Lower lobe of right lung (tissue), 2 donors: ENCODE data around the gene CTSD. TPM values are rescaled to one million over a fixed set of nuclear protein-coding genes. Genes with fewer than 3 reads are reported as not detected.

Experiments used
- ATAC-seq, 2 donors: fragments of 200-7000 bp; cut with Tn5 transposase; one replicate each; pipeline ENCODE4 v1.9.1; 2020 to 2022; ENCODE audit warnings: mild to moderate bottlenecking in 2 of 2, moderate library complexity in 2 of 2
- DNase-seq: peaks from one replicate; pipeline ENCODE4 v3.0.0-alpha.2; 2020
- H3K27ac ChIP-seq: fragments of 200-600 bp; one replicate; pipeline ENCODE4 v1.8.0; 2022
- H3K27me3 ChIP-seq: fragments of 200-600 bp; one replicate; pipeline ENCODE4 v1.8.0; 2022; ENCODE audit warnings: low read depth
- H3K36me3 ChIP-seq: fragments of 200-600 bp; one replicate; pipeline ENCODE4 v1.8.0; 2022; ENCODE audit warnings: mild to moderate bottlenecking
- H3K4me1 ChIP-seq: fragments of 200-600 bp; one replicate; pipeline ENCODE4 v1.8.0; 2022
- H3K4me3 ChIP-seq: fragments of 200-600 bp; one replicate; pipeline ENCODE4 v1.8.0; 2022; ENCODE audit warnings: mild to moderate bottlenecking
- H3K9me3 ChIP-seq: fragments of 200-600 bp; one replicate; pipeline ENCODE4 v1.8.0; 2022
- intact Hi-C: fragments of 100-400 bp; cut with DNase I; formaldehyde crosslinking; loops from one replicate; pipeline ENCODE4 v1.11.0; 2022
- total RNA-seq: library from RNA; stranded (reverse); fragmentation: NEBNext Ultra II Directional; extraction: Animal tissue kit (Norgen Biotek cat#: 25700); gene quantifications from one replicate; pipeline ENCODE4 v1.2.1, GENCODE V29; 2021
- TF ChIP-seq, protein P1 (sequence below): fragments of 200-600 bp; IDR thresholded peaks from one replicate; pipeline ENCODE4 v1.8.0; 2022; ENCODE audit warnings: antibody characterized with exemption, mild to moderate bottlenecking
- donor health status: DM: no; HTN: yes; CAD: no; lungs with severe emphysema.

CTSD gene
- total RNA-seq, 1 donor from 2014 or later = 2,919 TPM

DNA sequence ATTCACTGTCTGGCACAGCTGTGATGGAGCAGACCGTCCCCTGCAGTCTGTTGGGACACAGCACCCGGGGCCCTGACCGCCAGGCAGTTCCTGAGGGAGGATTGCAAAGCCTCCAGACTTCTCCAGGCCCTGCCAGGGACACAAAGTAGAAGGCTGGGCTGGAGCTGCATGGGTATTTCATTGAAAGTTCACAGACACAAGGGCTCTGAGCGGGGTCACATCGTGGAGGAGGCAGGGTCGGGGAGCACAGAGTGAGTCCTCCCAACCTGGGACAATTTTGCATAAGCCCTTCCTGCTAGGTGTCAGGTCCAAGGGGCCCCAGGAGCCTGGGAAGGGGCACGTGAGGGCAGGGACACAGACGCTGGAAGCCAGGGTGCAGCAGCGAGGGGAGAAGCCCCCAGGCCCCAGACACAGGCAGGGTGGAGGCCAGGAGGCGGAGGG, 29.1 kb downstream of the CTSD start:
- peak in 1 of 2 donors; percentile 11 for ATAC-seq
- TF ChIP-seq, protein P1, sequence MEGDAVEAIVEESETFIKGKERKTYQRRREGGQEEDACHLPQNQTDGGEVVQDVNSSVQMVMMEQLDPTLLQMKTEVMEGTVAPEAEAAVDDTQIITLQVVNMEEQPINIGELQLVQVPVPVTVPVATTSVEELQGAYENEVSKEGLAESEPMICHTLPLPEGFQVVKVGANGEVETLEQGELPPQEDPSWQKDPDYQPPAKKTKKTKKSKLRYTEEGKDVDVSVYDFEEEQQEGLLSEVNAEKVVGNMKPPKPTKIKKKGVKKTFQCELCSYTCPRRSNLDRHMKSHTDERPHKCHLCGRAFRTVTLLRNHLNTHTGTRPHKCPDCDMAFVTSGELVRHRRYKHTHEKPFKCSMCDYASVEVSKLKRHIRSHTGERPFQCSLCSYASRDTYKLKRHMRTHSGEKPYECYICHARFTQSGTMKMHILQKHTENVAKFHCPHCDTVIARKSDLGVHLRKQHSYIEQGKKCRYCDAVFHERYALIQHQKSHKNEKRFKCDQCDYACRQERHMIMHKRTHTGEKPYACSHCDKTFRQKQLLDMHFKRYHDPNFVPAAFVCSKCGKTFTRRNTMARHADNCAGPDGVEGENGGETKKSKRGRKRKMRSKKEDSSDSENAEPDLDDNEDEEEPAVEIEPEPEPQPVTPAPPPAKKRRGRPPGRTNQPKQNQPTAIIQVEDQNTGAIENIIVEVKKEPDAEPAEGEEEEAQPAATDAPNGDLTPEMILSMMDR = no peak
- Histone ChIP-seq H3K27ac (no peak overlapping the region), H3K4me3 (no peak overlapping the region), H3K9me3 (peaks cover 10% of the 10 kb centered on the region), H3K27me3 (peaks cover 43% of the 10 kb centered on the region), H3K36me3 (no peaks in the 10 kb centered on the region), H3K4me1 (no peaks in the 10 kb centered on the region)
- DNase-seq = no peak
- intact Hi-C loops = no loop called here

DNA sequence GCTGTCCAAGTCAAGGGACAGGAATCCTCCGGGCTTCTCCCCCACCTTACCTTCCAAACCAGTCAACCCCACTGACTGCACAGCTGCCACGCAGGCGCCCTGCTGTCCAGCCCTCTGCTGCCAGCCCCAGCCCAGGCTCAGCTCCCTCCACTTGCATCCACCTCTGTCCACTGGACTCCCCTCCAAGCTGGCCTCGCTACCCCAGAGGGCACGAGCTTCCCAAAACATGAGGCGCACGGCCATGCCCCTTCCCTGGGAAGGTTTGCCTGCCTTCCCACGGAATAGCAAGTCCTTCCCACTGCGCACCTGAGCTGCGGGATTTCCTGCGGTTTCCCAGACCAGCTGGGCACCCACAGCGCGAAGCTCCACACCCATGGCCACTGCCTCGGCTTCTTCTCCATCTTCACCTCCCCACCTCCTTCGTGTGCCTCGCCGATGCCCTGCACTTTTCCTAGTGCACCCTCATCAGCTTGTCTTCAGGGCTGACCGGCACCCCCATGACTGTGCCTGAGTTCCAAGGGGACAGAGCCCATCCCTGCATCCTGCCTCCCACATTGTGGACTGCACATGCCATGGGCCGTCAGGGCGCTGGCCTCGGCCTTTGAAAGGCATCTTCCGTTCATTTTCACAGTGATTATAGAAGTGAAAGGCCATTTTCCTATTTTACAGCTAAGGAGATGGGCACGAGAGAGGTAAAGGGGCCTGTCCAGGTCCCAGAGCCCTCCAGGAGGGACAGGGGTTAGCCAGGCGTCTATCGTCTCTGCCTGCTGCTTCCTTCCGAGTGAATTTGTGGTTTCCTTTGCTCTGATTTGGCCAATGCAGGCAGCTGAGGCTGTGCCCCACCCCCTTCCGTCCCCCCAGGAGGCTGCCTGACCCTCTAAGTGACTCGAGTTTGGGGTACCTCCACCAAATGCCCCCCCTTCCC, 29.7 kb downstream of the CTSD start:
- Histone ChIP-seq H3K4me3 (no peak overlapping the region), H3K36me3 (no peaks in the 10 kb centered on the region), H3K27ac (no peak overlapping the region), H3K9me3 (peaks cover 10% of the 10 kb centered on the region), H3K4me1 (no peaks in the 10 kb centered on the region), H3K27me3 (peaks cover 48% of the 10 kb centered on the region)
- TF ChIP-seq, protein P1 = no peak
- intact Hi-C loops = no loop called here
- no peak for DNase-seq
- no peak for ATAC-seq

DNA sequence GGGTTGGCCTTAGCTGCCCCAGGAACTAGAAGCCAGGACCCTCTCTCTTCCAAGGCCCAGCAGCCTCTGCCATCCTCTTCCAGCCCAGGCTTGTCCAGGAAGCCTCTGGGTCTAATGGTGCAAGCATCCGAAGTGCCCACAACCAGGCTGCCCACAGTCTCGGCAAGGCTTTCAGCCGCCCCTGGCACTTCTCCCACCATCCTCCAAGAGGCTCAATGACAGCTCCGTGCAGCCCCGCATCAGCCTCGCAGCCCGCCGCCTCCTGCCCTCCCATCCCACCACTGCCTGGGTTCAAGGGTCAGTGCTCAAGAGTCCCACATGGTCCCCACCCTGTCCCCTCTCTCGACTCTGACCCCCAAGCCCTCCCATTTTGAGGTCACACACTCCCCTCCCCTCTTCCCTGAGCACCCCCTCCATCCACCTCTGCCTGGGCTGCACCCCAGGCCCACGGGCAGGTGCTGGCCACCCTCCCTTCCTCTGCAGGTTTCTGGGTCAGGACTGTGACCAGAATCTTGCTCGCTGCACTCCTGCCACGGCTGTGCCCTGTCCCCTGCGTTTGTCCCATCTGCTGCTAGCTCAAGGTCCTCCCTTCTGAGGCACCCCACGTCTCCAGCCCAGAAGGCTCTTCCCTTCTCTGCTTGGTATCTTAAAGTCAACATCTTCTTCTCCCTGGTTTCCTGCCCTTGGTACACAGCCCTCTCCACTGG, 30.6 kb downstream of the CTSD start:
- Histone ChIP-seq H3K4me3 (no peak overlapping the region), H3K27me3 (peaks cover 56% of the 10 kb centered on the region), H3K4me1 (no peaks in the 10 kb centered on the region), H3K27ac (no peak overlapping the region), H3K9me3 (peaks cover 10% of the 10 kb centered on the region), H3K36me3 (no peaks in the 10 kb centered on the region)
- TF ChIP-seq, protein P1 = no peak
- intact Hi-C loops = no loop called here
- ATAC-seq (no peak), DNase-seq (no peak)

DNA sequence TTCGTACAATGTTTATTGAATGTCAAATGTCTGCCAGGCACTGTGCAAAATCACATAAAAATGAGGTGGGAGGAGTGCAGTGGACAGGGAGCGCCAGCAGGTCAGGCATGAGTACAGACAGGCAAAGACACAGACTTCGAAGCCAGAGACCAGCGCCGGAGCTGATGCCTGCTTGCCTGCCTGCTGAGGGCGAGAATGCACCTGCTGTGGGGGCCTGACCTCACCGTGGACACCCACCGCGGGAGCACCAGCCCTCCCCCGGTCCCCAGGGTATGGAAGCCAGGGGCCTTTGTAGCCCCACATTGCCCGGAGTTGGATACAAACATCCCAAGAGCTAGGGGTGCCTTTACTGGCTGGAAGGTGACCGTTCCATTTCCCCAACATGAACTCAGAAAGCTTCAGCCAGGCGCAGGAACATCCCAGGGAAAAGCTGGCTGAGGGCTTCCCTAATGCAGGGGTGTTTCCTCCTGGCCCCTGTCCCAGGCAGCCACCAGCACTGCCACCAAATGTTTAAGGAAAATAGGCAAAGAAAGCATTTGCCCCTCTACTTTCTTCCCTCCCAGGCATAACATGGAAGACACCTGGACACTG, 31.2 kb downstream of the CTSD start:
- peaks cover 61% of the 10 kb centered on the region for H3K27me3 ChIP-seq
- H3K36me3 ChIP-seq = no peaks in the 10 kb centered on the region
- H3K27ac ChIP-seq = no peak overlapping the region
- intact Hi-C loops = no loop called here
- H3K4me3 ChIP-seq = no peak overlapping the region
- ATAC-seq (no peak), DNase-seq (no peak)
- no peaks in the 10 kb centered on the region for H3K4me1 ChIP-seq
- TF ChIP-seq, protein P1 = no peak
- peaks cover 9% of the 10 kb centered on the region for H3K9me3 ChIP-seq

DNA sequence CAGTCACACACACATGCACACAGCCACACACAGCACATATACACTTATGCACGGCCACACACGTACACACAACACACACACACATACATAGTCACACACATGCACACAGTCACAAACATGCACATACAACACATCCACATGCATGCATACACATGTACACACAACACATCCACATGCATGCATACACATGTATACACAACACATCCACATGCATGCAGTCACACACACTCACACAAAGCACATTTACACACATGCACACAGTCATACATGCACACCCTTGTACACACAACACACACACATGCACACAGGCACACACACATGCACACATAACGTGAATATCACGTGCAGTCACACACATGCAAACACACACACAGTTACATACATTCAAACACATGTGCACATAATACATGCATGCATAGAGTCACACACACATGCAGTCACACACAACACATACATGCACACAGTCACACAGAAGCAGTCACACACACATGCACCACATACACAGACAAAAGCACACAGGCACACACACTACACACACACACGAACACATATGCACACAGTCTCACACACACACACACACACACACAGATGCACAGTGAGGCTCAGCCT, 32.2 kb downstream of the CTSD start:
- Histone ChIP-seq H3K9me3 (no peaks in the 10 kb centered on the region), H3K4me1 (no peaks in the 10 kb centered on the region), H3K27me3 (peaks cover 64% of the 10 kb centered on the region), H3K4me3 (no peak overlapping the region), H3K36me3 (no peaks in the 10 kb centered on the region), H3K27ac (no peak overlapping the region)
- TF ChIP-seq, protein P1 = no peak
- no peak for ATAC-seq
- intact Hi-C loops = no loop called here
- no peak for DNase-seq
